Kidney capillary endothelial cell (primary cell): ENCODE results near the gene VPS13D.
"Not testable (repeated sequence)": the region's sequence is repeated elsewhere in the genome, so short reads cannot be mapped to it uniquely, and the experiment has no call there.

ENCODE experiments used
- DNase-seq: peaks from one replicate; pipeline ENCODE4 v3.0.0-alpha.2; 2018; ENCODE audit warnings: low spot score

VPS13D gene

DNA sequence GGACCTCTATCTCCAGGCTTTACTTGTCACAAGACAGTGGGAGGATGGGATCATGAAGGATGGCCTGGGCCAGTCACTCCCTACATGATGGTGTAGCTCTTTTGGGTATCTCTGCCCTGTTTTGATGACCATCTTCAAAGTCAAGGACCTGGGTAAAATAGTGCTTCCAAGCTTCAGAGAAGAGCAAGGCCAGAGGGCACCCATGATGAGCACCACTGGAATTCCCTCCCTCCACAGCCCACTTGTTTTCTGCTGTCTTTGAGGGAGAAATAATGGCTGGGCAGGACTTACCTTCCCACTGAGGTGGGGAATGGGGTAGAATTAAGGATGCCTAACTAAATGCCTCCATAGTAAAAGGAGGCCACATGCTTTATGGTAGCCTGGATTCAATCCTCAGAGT, 222.4 kb downstream of the VPS13D start:
- no peak for DNase-seq

DNA sequence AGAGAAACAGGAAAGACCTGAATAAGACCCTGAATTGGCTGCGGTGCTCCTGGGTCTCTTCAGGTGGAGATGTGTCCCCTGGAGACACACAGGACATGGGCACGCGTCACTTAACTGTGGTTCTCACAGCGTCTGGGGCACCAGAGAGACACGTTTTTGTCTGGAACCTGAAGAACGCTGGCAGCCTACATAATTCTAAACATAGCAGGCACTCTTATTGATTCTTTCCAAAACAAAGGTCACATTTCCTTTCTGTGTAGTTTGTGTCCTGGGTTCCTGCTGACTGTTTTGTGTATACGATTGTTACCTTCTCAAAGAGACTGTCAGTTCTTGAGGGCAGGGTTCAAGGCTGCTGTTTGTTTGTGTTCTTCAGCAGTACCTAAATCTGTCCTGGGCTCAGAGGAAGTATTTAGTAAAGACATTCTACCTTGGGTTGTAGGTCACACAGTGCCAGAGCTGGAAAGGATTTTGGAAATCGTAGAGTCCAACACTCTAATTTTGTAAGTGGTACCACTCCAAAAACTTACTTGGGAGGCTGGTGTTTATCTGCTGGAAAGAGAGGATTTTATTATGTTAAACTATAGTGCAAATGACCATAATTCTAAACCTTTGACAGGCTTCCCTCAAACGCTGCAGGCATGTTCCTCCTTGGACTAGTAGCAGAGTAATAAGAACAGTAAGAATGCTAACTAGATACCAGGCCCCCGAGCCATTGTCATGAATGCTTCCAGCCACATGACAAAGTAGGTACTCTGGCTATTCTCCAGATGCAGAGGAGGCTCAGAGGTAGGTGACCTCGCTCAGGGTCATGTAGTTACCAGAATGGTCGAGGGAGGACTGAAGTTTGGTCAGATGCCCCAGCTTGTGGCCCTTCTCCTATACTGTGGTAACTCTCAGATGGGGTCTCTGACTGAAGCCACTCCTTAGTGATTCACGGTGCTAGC, 223.8 kb downstream of the VPS13D start:
- DNase-seq, result no peak

- no peak for DNase-seq
These were observed 224.9 kb downstream of the VPS13D start for GRCh38 chr1:12454406-12455391.

- not testable (repeated sequence) for DNase-seq
These were observed 226.3 kb downstream of the VPS13D start for GRCh38 chr1:12456081-12456480.

DNA sequence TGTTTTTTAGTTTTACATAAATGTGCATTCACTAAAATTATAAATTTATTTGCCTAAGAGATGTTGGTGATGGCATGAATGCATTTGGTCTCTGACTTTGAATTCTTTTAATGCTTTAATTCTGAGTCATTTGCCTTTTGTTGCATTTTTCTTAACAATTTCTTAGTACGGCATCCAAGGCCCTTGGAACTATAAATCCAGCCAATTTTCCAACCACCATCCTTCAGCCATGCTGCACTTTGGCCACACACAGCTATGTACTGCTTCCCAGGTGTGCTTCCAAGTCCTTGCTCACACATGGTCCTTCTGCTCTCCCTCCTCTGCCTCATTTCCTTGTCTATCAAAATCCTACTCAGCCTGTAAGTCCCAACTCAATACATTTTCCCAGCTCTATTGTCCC, 227.1 kb downstream of the VPS13D start:
- DNase-seq, result no peak

- no peak for DNase-seq
These were observed 227.9 kb downstream of the VPS13D start for GRCh38 chr1:12457771-12458170.

GRCh38 chr1:12458571-12458970, 228.7 kb downstream of the VPS13D start:
- no peak for DNase-seq

DNA sequence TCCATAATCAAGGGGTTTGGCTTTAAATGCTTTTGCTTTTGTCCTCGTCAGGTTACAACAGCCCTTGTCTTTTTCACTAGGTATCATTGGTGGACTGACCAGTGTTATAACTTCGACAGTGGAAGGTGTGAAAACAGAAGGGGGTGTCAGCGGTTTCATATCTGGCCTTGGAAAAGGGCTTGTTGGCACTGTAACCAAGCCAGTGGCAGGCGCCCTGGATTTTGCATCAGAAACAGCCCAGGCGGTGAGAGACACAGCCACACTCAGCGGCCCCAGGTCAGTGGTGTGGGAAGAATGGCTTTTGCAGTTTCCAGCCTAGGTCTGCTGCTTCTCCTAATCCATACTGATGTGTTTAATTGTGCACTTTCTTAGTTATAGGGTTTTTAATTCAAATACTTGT, 230.3 kb downstream of the VPS13D start:
- DNase-seq, result no peak

DNA sequence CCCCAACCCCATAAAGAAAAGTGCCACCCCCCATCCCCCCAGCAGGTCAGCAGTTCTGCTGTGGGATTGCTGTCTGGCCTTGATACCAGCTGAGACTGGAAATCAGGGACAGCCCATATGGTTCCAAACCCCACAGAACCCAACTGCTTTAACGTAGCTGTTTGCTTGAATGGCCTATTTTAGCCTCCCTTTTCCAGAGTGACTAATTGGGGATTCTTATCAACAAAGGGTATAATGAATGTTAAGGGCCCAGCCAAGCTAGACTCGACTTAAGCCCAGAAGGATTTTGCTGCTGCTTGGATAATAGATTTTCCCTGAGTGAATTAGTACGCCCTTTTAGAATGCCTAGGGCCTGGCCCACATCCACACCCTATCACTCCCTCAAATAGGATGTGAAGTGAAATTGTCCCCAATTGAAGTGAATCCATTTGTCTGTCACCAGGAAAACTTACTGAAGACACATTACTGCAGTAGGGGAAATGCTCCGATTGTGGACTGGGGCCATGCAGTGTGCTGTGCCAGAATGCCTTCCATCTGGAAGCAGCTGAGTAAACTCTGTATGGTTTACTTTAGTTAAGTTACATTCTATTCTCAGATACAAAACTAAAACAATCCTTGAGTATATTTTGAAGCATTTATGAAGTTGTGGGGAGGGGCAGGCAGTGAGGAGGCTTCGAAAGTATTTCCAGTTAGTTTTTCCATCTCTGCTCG, 231.2 kb downstream of the VPS13D start:
- no peak for DNase-seq

DNA sequence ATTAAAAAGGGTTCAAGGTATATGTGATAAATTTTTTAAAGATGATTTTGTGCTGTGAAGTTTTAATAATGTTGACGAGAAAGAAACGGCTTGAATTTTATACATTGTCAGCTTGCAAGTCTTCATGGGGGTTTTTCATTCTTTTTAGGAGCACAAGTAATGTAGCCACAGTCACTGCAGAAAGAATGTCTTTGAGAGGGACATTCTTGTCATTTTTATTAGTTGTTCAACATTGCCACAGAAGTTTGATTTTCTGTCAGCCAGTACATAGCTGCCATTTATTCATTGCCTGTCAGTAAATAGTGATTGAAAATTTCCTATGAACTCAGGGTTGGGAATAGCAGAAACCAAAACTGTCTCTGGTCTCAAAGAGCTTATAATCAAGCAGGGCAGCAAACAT, 231.9 kb downstream of the VPS13D start:
- DNase-seq, result no peak

GRCh38 chr1:12462586-12462985, 232.8 kb downstream of the VPS13D start:
- no peak for DNase-seq

DNA sequence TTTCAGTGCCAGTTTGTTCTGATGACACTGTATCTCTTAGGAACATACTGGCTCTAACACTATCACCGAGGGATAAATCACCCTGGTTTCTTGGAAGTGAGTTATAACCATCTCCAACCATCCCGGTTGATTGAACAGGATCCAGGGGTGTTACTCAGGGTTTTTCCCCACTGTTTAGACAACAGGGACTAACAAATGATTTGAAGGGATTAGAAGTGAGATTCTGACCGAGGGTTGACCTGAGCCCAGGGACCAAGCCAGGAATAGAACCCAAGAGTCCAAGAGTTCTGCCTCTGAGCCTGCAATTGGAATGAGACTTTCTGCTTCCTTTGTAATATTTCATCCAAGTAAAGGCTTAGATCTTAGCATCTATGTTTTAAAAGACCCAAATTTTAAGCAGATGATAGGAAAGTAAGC, 234.2 kb downstream of the VPS13D start:
- no peak for DNase-seq

GRCh38 chr1:12464598-12465056, 234.8 kb downstream of the VPS13D start:
- DNase-seq, result no peak

DNA sequence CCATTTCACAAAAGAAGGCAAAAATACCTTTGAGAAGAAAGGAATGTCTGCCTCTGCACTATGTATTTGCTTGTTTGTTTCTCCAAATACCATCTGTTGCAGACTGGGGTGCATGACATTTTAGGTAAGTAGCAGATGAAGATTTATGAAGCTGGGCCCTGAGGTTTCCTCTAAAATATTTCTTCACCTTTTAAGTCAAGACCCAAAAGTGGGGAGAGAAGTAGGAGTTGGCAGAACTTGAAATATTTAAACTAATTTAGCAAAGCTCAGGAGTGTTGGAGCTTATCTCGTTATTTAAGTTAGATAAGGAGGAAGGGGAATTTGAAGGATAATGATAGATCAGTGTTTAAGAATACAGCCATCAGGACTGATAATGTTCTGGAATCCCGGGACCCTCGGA, 235.3 kb downstream of the VPS13D start:
- no peak for DNase-seq

DNA sequence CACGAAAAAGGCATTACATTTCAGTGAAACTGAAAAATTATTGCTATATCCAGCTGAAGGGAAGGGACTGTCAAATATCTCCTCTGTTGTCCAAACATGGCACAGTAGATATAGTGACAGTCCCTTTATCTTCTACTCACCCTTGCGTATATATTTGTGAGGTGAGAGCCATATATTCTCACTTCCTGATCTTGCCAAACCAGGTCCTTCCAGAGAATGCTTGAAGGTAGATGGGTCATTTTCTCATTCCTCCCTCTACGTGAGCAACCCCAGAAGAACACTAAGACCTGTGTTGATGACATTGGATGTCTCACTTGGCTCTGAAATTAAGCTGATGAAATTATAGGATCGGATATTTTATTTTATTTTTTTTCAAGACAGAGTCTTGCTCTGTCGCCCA, 237.0 kb downstream of the VPS13D start:
- no peak for DNase-seq

DNA sequence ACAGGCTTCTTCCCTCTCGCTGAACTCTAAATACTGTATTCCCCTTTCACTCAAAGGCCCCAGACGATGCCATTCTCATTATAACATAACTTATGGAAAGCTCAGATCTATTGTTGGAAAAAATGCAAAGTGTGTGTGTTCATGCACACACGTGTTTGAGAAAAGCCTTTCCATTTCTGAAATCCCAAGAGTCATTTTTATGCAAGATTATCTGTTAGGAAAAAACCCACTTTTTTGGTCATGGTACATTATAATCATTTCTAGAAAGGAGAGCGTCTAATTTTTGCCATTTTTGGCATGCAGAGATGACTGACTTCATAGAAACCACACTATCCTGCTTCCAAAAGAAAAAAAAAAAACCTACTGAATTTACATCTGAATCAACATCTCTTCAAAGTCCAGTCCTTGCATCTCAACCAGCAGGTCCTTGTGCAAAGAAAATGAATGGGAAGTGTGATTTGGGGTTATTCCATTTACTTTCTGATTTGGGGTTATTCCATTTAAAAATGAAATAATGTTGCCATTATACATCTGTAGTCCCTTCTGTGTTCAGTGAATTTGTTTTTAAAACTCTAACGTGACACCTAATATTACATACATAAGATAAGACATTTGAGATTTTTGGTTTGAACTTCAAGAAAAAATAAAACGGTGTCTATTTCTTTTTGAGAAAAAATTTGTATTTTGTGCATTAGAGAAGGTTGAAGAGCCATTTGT, 237.9 kb downstream of the VPS13D start:
- no peak for DNase-seq

DNA sequence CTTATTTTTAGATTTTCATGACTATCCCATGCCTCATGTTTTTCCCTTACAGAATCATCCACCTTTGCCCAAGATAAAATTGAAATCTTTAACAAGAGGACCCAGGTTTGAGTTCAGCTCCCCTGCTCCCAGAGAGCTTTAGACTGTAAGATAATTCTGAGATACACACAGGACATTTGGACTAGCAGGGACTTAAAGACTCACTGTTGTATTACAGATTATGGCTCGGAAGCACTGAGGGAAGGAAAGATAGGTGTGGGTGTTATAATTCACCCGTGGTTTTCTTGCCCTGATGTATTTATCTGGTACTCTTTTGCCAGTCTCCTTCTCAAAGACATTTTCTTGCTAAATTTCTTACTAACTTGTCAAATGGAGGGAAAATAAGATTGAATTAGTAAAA, 238.5 kb downstream of the VPS13D start:
- no peak for DNase-seq

GRCh38 chr1:12469493-12469892, 239.7 kb downstream of the VPS13D start:
- no peak for DNase-seq

GRCh38 chr1:12469990-12470389, 240.2 kb downstream of the VPS13D start:
- DNase-seq, result no peak

GRCh38 chr1:12470916-12471315, 241.1 kb downstream of the VPS13D start:
- not testable (repeated sequence) for DNase-seq

DNA sequence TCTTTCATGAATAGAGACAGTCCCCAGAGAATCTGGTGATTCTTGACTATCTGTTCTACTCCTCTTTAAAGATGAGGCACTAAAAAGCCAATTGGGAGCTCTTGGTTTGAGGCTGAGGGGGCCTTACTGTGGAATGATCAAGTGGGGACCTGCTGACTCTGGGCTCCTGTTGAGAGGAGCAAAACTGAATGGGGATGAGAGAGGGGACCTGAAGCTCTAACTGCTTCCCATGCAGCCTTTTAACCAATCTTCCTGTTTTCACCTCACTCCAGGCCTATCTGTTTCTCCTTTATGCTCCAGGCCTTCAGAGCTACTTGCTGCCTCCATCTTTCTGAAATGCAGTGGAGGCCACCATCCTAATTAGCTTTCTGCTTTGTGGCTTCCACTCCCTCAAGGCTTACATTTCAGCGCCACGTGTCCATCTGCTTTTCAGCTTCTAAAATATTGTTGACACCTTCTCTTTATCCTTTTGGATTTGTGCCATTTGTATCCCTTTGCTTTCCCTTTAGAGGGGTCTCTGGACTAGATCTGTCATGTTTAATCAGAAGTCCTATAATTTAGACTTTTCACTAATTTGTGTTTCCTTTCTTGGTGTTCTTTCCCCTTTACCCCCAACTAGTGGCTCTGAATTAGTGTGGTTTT, 242.4 kb downstream of the VPS13D start:
- no peak for DNase-seq
